Neuron (in vitro differentiated cells): ENCODE results near the gene WNT7B.
"Not testable (repeated sequence)": the region's sequence is repeated elsewhere in the genome, so short reads cannot be mapped to it uniquely, and the experiment has no call there.

Source experiments
- H2AFZ ChIP-seq: one replicate; pipeline ENCODE4 v1.6.1; 2013; ENCODE audit warnings: low read depth, mild to moderate bottlenecking, inconsistent platforms, low read length, moderate library complexity
- H3K27me3 ChIP-seq: one replicate; pipeline ENCODE4 v1.6.1; 2013; ENCODE audit warnings: low read length; ENCODE audit not compliant: insufficient read depth
- H3K36me3 ChIP-seq: one replicate; pipeline ENCODE4 v1.6.1; 2013; ENCODE audit warnings: low read length; ENCODE audit not compliant: insufficient read depth
- H3K4me1 ChIP-seq: one replicate; pipeline ENCODE4 v1.6.1; 2013; ENCODE audit warnings: low read length; ENCODE audit not compliant: insufficient read depth
- H3K4me3 ChIP-seq: 2 replicates; pipeline ENCODE4 v1.5.1; 2013; ENCODE audit warnings: mild to moderate bottlenecking, low read length, moderate library complexity
- H3K9me3 ChIP-seq: one replicate; pipeline ENCODE4 v1.6.1; 2013; ENCODE audit warnings: low read length

The WNT7B gene

GRCh38 chr22:46012182-46012880 lies 35.4 kb upstream of the WNT7B start:
- Histone ChIP-seq H3K36me3 (no peaks in the 10 kb centered on the region), H3K4me1 (peaks cover 5% of the 10 kb centered on the region), H3K9me3 (no peaks in the 10 kb centered on the region), H3K27me3 (peaks cover 28% of the 10 kb centered on the region), H3K4me3 (no peak overlapping the region), H2AFZ (no peak overlapping the region)

- no peak overlapping the region for H2AFZ ChIP-seq
- H3K27me3 ChIP-seq: peaks cover 28% of the 10 kb centered on the region
- H3K9me3 ChIP-seq: no peaks in the 10 kb centered on the region
- H3K36me3 ChIP-seq: no peaks in the 10 kb centered on the region
- no peak overlapping the region for H3K4me3 ChIP-seq
- peaks cover 9% of the 10 kb centered on the region for H3K4me1 ChIP-seq
These were observed 34.7 kb upstream of the WNT7B start for GRCh38 chr22:46011627-46012181.

- Histone ChIP-seq H3K36me3 (no peaks in the 10 kb centered on the region), H3K9me3 (no peaks in the 10 kb centered on the region), H3K27me3 (peaks cover 28% of the 10 kb centered on the region), H2AFZ (no peak overlapping the region), H3K4me3 (no peak overlapping the region), H3K4me1 (peaks cover 12% of the 10 kb centered on the region)
These were observed 34.1 kb upstream of the WNT7B start for GRCh38 chr22:46010951-46011626.

- Histone ChIP-seq H3K4me1 (peaks cover 12% of the 10 kb centered on the region), H2AFZ (no peak overlapping the region), H3K9me3 (no peaks in the 10 kb centered on the region), H3K27me3 (peaks cover 28% of the 10 kb centered on the region), H3K36me3 (no peaks in the 10 kb centered on the region), H3K4me3 (no peak overlapping the region)
These were observed 33.4 kb upstream of the WNT7B start for GRCh38 chr22:46010207-46010867.

- Histone ChIP-seq H3K4me1 (peaks cover 12% of the 10 kb centered on the region), H3K4me3 (no peak overlapping the region), H3K27me3 (peaks cover 23% of the 10 kb centered on the region), H3K9me3 (no peaks in the 10 kb centered on the region), H3K36me3 (no peaks in the 10 kb centered on the region), H2AFZ (no peak overlapping the region)
These were observed 32.8 kb upstream of the WNT7B start for GRCh38 chr22:46009730-46010129.

GRCh38 chr22:46008836-46009596 lies 32.1 kb upstream of the WNT7B start:
- Histone ChIP-seq H3K9me3 (no peaks in the 10 kb centered on the region), H2AFZ (no peak overlapping the region), H3K36me3 (no peaks in the 10 kb centered on the region), H3K4me3 (no peak overlapping the region), H3K4me1 (peaks cover 12% of the 10 kb centered on the region), H3K27me3 (peaks cover 20% of the 10 kb centered on the region)

- no peaks in the 10 kb centered on the region for H3K9me3 ChIP-seq
- H3K4me1 ChIP-seq: peaks cover 10% of the 10 kb centered on the region
- peaks cover 17% of the 10 kb centered on the region for H3K27me3 ChIP-seq
- no peaks in the 10 kb centered on the region for H3K36me3 ChIP-seq
- H2AFZ ChIP-seq: no peak overlapping the region
- no peak overlapping the region for H3K4me3 ChIP-seq
These were observed 31.3 kb upstream of the WNT7B start for GRCh38 chr22:46008291-46008690.

GRCh38 chr22:46007848-46008261 lies 30.9 kb upstream of the WNT7B start:
- peaks cover 12% of the 10 kb centered on the region for H3K27me3 ChIP-seq
- peaks cover 7% of the 10 kb centered on the region for H3K4me1 ChIP-seq
- H3K4me3 ChIP-seq: no peak overlapping the region
- H2AFZ ChIP-seq: no peak overlapping the region
- H3K9me3 ChIP-seq: no peaks in the 10 kb centered on the region
- no peaks in the 10 kb centered on the region for H3K36me3 ChIP-seq

- no peaks in the 10 kb centered on the region for H3K36me3 ChIP-seq
- no peak overlapping the region for H3K4me3 ChIP-seq
- peaks cover 6% of the 10 kb centered on the region for H3K27me3 ChIP-seq
- no peak overlapping the region for H2AFZ ChIP-seq
- H3K4me1 ChIP-seq: peaks cover 7% of the 10 kb centered on the region
- no peaks in the 10 kb centered on the region for H3K9me3 ChIP-seq
These were observed 30.3 kb upstream of the WNT7B start for GRCh38 chr22:46007003-46007847.

GRCh38 chr22:46006379-46007002 lies 29.5 kb upstream of the WNT7B start:
- no peak overlapping the region for H2AFZ ChIP-seq
- no peak overlapping the region for H3K4me3 ChIP-seq
- H3K4me1 ChIP-seq: peaks cover 7% of the 10 kb centered on the region
- no peaks in the 10 kb centered on the region for H3K36me3 ChIP-seq
- no peaks in the 10 kb centered on the region for H3K27me3 ChIP-seq
- no peaks in the 10 kb centered on the region for H3K9me3 ChIP-seq

GRCh38 chr22:46005116-46005705 lies 28.2 kb upstream of the WNT7B start:
- H3K4me1 ChIP-seq, H3K36me3 ChIP-seq, H3K4me3 ChIP-seq, H3K27me3 ChIP-seq, H3K9me3 ChIP-seq, H2AFZ ChIP-seq: not testable (repeated sequence)
